ENCODE results near the gene TMEM121B.

- no peak for TF ChIP-seq RAD21 (IDR thresholded peaks at IDR 0.05; ENCODE audit: low read depth)
- TF ChIP-seq EP300 (IDR thresholded peaks at IDR 0.05; ENCODE audit: borderline replicate concordance), result no peak
- TF ChIP-seq, protein P1, sequence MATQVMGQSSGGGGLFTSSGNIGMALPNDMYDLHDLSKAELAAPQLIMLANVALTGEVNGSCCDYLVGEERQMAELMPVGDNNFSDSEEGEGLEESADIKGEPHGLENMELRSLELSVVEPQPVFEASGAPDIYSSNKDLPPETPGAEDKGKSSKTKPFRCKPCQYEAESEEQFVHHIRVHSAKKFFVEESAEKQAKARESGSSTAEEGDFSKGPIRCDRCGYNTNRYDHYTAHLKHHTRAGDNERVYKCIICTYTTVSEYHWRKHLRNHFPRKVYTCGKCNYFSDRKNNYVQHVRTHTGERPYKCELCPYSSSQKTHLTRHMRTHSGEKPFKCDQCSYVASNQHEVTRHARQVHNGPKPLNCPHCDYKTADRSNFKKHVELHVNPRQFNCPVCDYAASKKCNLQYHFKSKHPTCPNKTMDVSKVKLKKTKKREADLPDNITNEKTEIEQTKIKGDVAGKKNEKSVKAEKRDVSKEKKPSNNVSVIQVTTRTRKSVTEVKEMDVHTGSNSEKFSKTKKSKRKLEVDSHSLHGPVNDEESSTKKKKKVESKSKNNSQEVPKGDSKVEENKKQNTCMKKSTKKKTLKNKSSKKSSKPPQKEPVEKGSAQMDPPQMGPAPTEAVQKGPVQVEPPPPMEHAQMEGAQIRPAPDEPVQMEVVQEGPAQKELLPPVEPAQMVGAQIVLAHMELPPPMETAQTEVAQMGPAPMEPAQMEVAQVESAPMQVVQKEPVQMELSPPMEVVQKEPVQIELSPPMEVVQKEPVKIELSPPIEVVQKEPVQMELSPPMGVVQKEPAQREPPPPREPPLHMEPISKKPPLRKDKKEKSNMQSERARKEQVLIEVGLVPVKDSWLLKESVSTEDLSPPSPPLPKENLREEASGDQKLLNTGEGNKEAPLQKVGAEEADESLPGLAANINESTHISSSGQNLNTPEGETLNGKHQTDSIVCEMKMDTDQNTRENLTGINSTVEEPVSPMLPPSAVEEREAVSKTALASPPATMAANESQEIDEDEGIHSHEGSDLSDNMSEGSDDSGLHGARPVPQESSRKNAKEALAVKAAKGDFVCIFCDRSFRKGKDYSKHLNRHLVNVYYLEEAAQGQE (IDR thresholded peaks at IDR 0.05; ENCODE audit: low read depth), result no peak
- TF ChIP-seq CEBPB (IDR thresholded peaks at IDR 0.05), result no peak
- no peak for TF ChIP-seq FOXM1 (IDR thresholded peaks at IDR 0.05; ENCODE audit: borderline replicate concordance, low read depth)
- no peak for TF ChIP-seq EGR1 (IDR thresholded peaks at IDR 0.05)
Measured at GRCh38 chr22:17132112-17132511, 11.0 kb upstream of the TMEM121B start.
